K562 (cell line): Measurements from ENCODE around the gene PPM1H. TPM values are rescaled to one million over a fixed set of nuclear protein-coding genes. Genes with fewer than 3 reads are reported as not detected.

ENCODE experiments used
- ATAC-seq: fragments of 200-7000 bp; cut with Tn5 transposase; 3 replicates; pipeline ENCODE4 v1.9.1; 2020; ENCODE audit warnings: moderate library complexity
- BruUV-seq: library from RNA; stranded (reverse); fragments of 400-500 nt; replicated peaks from 2 replicates; lab custom pipeline; 2021; lab: Mats Ljungman, UMichigan
- CTCF ChIA-PET: fragments of 300-600 bp; formaldehyde crosslinking; extraction: SDS; loops from one replicate; lab custom pipeline; 2021; ENCODE audit warnings: low intra/inter-chr PET ratio; lab: Yijun Ruan, JAX
- POLR2A ChIA-PET: fragments of 300-600, 350-650 bp; sonication (Branson Sonifier 250); formaldehyde crosslinking; extraction: SDS; loops from one replicate; lab custom pipeline; 2021; ENCODE audit warnings: antibody characterized with exemption, inconsistent platforms; lab: Yijun Ruan, JAX
- DNase-seq, 4 experiments: peaks; one replicate each; pipeline versions ENCODE4 v3.0.0 to v3.0.0-alpha.2; 2011 to 2018; ENCODE audit warnings: low spot score in 3 of 4, mixed read lengths in 3 of 4; ENCODE audit errors: extremely low read depth in 1 of 4
- FAIRE-seq: peaks from 2 replicates; lab custom pipeline; 2011; peaks lifted over from hg19 to GRCh38; lab: Jason Lieb, UNC
- H2AFZ ChIP-seq: 2 replicates; pipeline ENCODE4 v1.6.0; 2011; ENCODE audit warnings: low read depth, low read length, control low read depth, inconsistent platforms
- H3K27ac ChIP-seq: fragments of 200-600 bp; 3 replicates; pipeline ENCODE4 v1.8.0; 2011; ENCODE audit warnings: low read depth, mild to moderate bottlenecking, control low read depth, inconsistent platforms, low read length, moderate library complexity, mixed read lengths; ENCODE audit errors: extremely low read depth
- H3K27me3 ChIP-seq, 2 experiments: fragments of 300-600 bp in 1 of 2; 2 replicates in 1 of 2; 3 replicates in 1 of 2; pipeline versions ENCODE4 v1.6.0 to v1.8.0; 2011; ENCODE audit warnings: inconsistent platforms in 2 of 2, low read length in 2 of 2, mild to moderate bottlenecking in 1 of 2, mixed read lengths in 1 of 2, moderate library complexity in 1 of 2; ENCODE audit not compliant: control insufficient read depth in 2 of 2, insufficient read depth in 2 of 2
- H3K36me3 ChIP-seq: fragments of 300-600 bp; 3 replicates; pipeline ENCODE4 v1.8.0; 2011; ENCODE audit warnings: mild to moderate bottlenecking, low read length, inconsistent platforms; ENCODE audit not compliant: control insufficient read depth, insufficient read depth
- H3K4me1 ChIP-seq, 2 experiments: fragments of 200-600 bp in 1 of 2; replicated peaks in 1 of 2; 2 replicates in 1 of 2; 3 replicates in 1 of 2; pipeline versions ENCODE4 v1.5.1 to v1.8.0; 2011; ENCODE audit warnings: inconsistent platforms in 2 of 2, low read length in 2 of 2, mild to moderate bottlenecking in 1 of 2, mixed read lengths in 1 of 2, moderate library complexity in 1 of 2; ENCODE audit not compliant: control insufficient read depth in 2 of 2, insufficient read depth in 2 of 2
- H3K4me2 ChIP-seq: 2 replicates; pipeline ENCODE4 v1.6.1; 2011; ENCODE audit warnings: low read length, control low read depth, inconsistent platforms, mixed read lengths; ENCODE audit not compliant: insufficient read depth
- H3K4me3 ChIP-seq: fragments of 200-600 bp; sonication (generic), shearing (Covaris generic); 2 replicates; pipeline ENCODE4 v1.5.1; 2016; ENCODE audit warnings: control low read depth, inconsistent platforms
- H3K79me2 ChIP-seq: fragments of 200-600 bp; 3 replicates; pipeline ENCODE4 v1.8.0; 2011; ENCODE audit warnings: low read length, inconsistent platforms; ENCODE audit not compliant: control insufficient read depth, insufficient read depth
- H3K9ac ChIP-seq, 2 experiments: 2 replicates each; pipeline versions ENCODE4 v1.6.0 to v1.6.1; 2011; ENCODE audit warnings: low read depth in 2 of 2, low read length in 2 of 2, control low read depth in 1 of 2, inconsistent platforms in 1 of 2, mild to moderate bottlenecking in 1 of 2, mixed read lengths in 1 of 2; ENCODE audit not compliant: insufficient read depth in 1 of 2
- H3K9me1 ChIP-seq: one replicate; pipeline ENCODE4 v1.6.0; 2011; ENCODE audit warnings: inconsistent platforms, mild to moderate bottlenecking, low read length, moderate library complexity; ENCODE audit not compliant: control insufficient read depth, insufficient read depth
- H3K9me3 ChIP-seq: replicated peaks from 2 replicates; pipeline ENCODE4 v1.5.1; 2011; ENCODE audit warnings: low read depth, low read length, inconsistent platforms; ENCODE audit not compliant: control insufficient read depth, insufficient read depth
- H4K20me1 ChIP-seq: replicated peaks from 2 replicates; pipeline ENCODE4 v1.6.1; 2011; ENCODE audit warnings: low read length, inconsistent platforms, mixed read lengths; ENCODE audit not compliant: control insufficient read depth, insufficient read depth
- CBX8 ChIP-seq: fragments of 200-600 bp; sonication (generic); IDR thresholded peaks from 2 replicates; pipeline ENCODE4 v1.6.1; 2012; ENCODE audit warnings: borderline replicate concordance, mixed run types, low read depth, mild to moderate bottlenecking, moderate library complexity, mixed read lengths, low read length, control low read depth, inconsistent platforms; ENCODE audit not compliant: poor library complexity, severe bottlenecking; ENCODE audit errors: extremely low read depth
- CHCHD3 ChIP-seq: fragments of 250-450 bp; sonication (Bioruptor Pico); IDR thresholded peaks from 2 replicates; pipeline ENCODE4 v2.1.2; 2022; ENCODE audit warnings: mild to moderate bottlenecking
- CHD4 ChIP-seq: fragments of 200-600 bp; sonication (generic); IDR thresholded peaks from 3 replicates; pipeline ENCODE4 v1.6.1; 2012; ENCODE audit warnings: low read depth, mild to moderate bottlenecking, mixed read lengths, low read length, inconsistent platforms; ENCODE audit not compliant: insufficient read depth, insufficient replicate concordance, poor library complexity, severe bottlenecking
- ELF1 ChIP-seq: fragments of 200-800 bp; sonication (Bioruptor generic); IDR thresholded peaks from 2 replicates; pipeline ENCODE4 v1.6.1; 2016; ENCODE audit warnings: missing genetic modification characterization, missing compliant biosample characterization
- HDGF ChIP-seq: fragments of 450-650 bp; IDR thresholded peaks from 2 replicates; pipeline ENCODE4 v1.6.1; 2016
- KAT8 ChIP-seq: fragments of 450-650 bp; IDR thresholded peaks from 2 replicates; pipeline ENCODE4 v1.6.1; 2016; ENCODE audit warnings: low read depth, mild to moderate bottlenecking
- NFIC ChIP-seq: fragments of 450-650 bp; IDR thresholded peaks from 2 replicates; pipeline ENCODE4 v1.6.1; 2017; ENCODE audit warnings: mild to moderate bottlenecking, inconsistent platforms
- U2AF2 ChIP-seq: fragments of 200-400 bp; formaldehyde crosslinking; optimal IDR thresholded peaks from 2 replicates; pipeline ENCODE3; 2017; ENCODE audit warnings: low read depth, mild to moderate bottlenecking, low read length
- WGBS: fragments of 100-300 bp; shearing (Covaris generic); methylation state at CpG from one replicate; pipeline ENCODE4 v1.1.6; 2016; ENCODE audit warnings: low coverage, mixed read lengths; ENCODE audit not compliant: insufficient coverage; ENCODE audit errors: missing lambda C conversion rate; 5-methylcytosine and 5-hydroxymethylcytosine counted together
- in situ Hi-C: fragments of 300-500 bp; cut with MboI; formaldehyde crosslinking; loops from 4 replicates; pipeline ENCODE4 v1.15.0; 2018; ENCODE audit warnings: inconsistent platforms, mixed read lengths
- intact Hi-C: fragments of 100-400 bp; cut with micrococcal nuclease; formaldehyde crosslinking; loops from 2 replicates; pipeline ENCODE4 v1.14.2; 2022
- polyA plus RNA-seq, 8 experiments: library from polyadenylated mRNA; depleted of rRNA in 4 of 8; stranded (reverse) in 5 of 8; unstranded in 3 of 8; fragments of >200 nt; fragmentation: Nextera tagmentation in 2 of 8; fragmentation: Illumina TruSeq in 1 of 8; extraction: Ambion mirVana in 2 of 8; extraction: Trizol in 1 of 8; gene quantifications; 2 replicates each; pipeline versions ENCODE4 v1.2.1 to v1.2.3, GENCODE V29; 2011 to 2014; ENCODE audit warnings: inconsistent platforms in 1 of 8, missing spikeins in 1 of 8
- total RNA-seq, 7 experiments: library from RNA; depleted of rRNA in 6 of 7; stranded (reverse); fragments of >200 nt in 6 of 7; fragmentation: Illumina TruSeq in 2 of 7; extraction: Trizol in 2 of 7; gene quantifications; 2 replicates each; pipeline versions ENCODE4 v1.2.1 to v1.2.3, GENCODE V29; 2011 to 2021; ENCODE audit warnings: low replicate concordance in 1 of 7
- TF ChIP-seq, protein P1 (sequence below): fragments of 450-650 bp; IDR thresholded peaks from 2 replicates; pipeline ENCODE4 v1.7.0; 2016; ENCODE audit warnings: borderline replicate concordance
- TF ChIP-seq, protein P2 (sequence below): sonication (generic); formaldehyde crosslinking; IDR thresholded peaks from 2 replicates; pipeline ENCODE4 v1.8.0; 2023; ENCODE audit warnings: missing genetic modification reagents, mild to moderate bottlenecking, borderline replicate concordance
- TF ChIP-seq, protein P3 (sequence below): fragments of 450-650 bp; IDR thresholded peaks from 2 replicates; pipeline ENCODE4 v1.6.1; 2016; ENCODE audit warnings: missing biosample characterization, missing genetic modification characterization

The PPM1H gene
- total and polyA plus RNA-seq, 9 of the 15 experiments (the other 6 are each of a cell fraction or from before 2014, with no cell fraction given), result 5.3 to 29.3 (median 11.3) TPM

DNA sequence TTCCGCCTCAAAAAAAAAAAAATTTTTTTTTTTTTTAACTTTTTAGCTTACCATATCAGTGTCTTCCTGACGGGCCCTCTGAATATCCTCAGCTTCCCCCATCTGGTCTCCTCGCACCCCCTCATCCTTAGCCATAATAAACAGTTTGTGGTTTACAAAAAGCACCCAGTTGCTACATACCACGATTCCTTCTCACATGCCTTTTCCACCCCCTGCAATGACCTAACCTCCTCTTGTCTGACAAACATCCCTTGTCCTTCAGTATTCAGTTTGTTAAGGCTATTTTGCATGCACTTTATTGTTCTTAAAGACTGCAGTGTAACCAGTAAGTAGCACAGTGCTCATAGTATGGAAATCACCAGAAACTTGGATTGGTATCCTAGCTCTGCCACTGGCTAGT is 88.5 kb downstream of the PPM1H start:
- WGBS, result 49% methylated on average over 4 of the region's 4 CpGs
- in situ Hi-C loops (no loop called here), intact Hi-C loops (no loop called here)
- Histone ChIP-seq H4K20me1 (no peaks in the 10 kb centered on the region; the same call in 1 of the 2 replicates), H3K9ac (no peak overlapping the region), H3K4me2 (no peak overlapping the region), H3K27ac (no peak overlapping the region), H3K9me3 (no peaks in the 10 kb centered on the region), H3K4me1 (no peaks in the 10 kb centered on the region; a peak in 1 of 5 replicates), H3K27me3 (no peaks in the 10 kb centered on the region), H3K4me3 (no peak overlapping the region), H3K79me2 (peaks cover 2% of the 10 kb centered on the region; the same call in 1 of the 3 replicates), H3K36me3 (no peaks in the 10 kb centered on the region), H3K9me1 (no peaks in the 10 kb centered on the region), H2AFZ (no peak overlapping the region)
- no peak for DNase-seq
- TF ChIP-seq HDGF, result no peak
- TF ChIP-seq CHCHD3, result no peak
- no peak for TF ChIP-seq CBX8
- TF ChIP-seq, protein P1, sequence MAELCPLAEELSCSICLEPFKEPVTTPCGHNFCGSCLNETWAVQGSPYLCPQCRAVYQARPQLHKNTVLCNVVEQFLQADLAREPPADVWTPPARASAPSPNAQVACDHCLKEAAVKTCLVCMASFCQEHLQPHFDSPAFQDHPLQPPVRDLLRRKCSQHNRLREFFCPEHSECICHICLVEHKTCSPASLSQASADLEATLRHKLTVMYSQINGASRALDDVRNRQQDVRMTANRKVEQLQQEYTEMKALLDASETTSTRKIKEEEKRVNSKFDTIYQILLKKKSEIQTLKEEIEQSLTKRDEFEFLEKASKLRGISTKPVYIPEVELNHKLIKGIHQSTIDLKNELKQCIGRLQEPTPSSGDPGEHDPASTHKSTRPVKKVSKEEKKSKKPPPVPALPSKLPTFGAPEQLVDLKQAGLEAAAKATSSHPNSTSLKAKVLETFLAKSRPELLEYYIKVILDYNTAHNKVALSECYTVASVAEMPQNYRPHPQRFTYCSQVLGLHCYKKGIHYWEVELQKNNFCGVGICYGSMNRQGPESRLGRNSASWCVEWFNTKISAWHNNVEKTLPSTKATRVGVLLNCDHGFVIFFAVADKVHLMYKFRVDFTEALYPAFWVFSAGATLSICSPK, result no peak
- no peak for TF ChIP-seq KAT8
- TF ChIP-seq NFIC, result no peak
- TF ChIP-seq, protein P2, sequence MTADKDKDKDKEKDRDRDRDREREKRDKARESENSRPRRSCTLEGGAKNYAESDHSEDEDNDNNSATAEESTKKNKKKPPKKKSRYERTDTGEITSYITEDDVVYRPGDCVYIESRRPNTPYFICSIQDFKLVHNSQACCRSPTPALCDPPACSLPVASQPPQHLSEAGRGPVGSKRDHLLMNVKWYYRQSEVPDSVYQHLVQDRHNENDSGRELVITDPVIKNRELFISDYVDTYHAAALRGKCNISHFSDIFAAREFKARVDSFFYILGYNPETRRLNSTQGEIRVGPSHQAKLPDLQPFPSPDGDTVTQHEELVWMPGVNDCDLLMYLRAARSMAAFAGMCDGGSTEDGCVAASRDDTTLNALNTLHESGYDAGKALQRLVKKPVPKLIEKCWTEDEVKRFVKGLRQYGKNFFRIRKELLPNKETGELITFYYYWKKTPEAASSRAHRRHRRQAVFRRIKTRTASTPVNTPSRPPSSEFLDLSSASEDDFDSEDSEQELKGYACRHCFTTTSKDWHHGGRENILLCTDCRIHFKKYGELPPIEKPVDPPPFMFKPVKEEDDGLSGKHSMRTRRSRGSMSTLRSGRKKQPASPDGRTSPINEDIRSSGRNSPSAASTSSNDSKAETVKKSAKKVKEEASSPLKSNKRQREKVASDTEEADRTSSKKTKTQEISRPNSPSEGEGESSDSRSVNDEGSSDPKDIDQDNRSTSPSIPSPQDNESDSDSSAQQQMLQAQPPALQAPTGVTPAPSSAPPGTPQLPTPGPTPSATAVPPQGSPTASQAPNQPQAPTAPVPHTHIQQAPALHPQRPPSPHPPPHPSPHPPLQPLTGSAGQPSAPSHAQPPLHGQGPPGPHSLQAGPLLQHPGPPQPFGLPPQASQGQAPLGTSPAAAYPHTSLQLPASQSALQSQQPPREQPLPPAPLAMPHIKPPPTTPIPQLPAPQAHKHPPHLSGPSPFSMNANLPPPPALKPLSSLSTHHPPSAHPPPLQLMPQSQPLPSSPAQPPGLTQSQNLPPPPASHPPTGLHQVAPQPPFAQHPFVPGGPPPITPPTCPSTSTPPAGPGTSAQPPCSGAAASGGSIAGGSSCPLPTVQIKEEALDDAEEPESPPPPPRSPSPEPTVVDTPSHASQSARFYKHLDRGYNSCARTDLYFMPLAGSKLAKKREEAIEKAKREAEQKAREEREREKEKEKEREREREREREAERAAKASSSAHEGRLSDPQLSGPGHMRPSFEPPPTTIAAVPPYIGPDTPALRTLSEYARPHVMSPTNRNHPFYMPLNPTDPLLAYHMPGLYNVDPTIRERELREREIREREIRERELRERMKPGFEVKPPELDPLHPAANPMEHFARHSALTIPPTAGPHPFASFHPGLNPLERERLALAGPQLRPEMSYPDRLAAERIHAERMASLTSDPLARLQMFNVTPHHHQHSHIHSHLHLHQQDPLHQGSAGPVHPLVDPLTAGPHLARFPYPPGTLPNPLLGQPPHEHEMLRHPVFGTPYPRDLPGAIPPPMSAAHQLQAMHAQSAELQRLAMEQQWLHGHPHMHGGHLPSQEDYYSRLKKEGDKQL (CRISPR knock-in tag), result no peak
- no peak for TF ChIP-seq CHD4
- TF ChIP-seq, protein P3, sequence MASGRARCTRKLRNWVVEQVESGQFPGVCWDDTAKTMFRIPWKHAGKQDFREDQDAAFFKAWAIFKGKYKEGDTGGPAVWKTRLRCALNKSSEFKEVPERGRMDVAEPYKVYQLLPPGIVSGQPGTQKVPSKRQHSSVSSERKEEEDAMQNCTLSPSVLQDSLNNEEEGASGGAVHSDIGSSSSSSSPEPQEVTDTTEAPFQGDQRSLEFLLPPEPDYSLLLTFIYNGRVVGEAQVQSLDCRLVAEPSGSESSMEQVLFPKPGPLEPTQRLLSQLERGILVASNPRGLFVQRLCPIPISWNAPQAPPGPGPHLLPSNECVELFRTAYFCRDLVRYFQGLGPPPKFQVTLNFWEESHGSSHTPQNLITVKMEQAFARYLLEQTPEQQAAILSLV (tag), result no peak
- no peak for TF ChIP-seq ELF1 (tag)
- TF ChIP-seq U2AF2, result no peak
- ChIA-PET POLR2A (no interaction called here), CTCF (no interaction called here)
- ATAC-seq, result no peak
- BruUV-seq, result no TSS peak
- no peak for FAIRE-seq
